Breast epithelium (tissue), 4 donors: ENCODE results near the gene AFF4. TPM values are rescaled to one million over a fixed set of nuclear protein-coding genes. Genes with fewer than 3 reads are reported as not detected.

Source experiments
- DNase-seq, 2 donors: peaks; one replicate each; pipeline ENCODE4 v3.0.0-alpha.2; 2019; ENCODE audit warnings: low spot score in 2 of 2
- H3K27ac ChIP-seq, 2 donors: fragments of 200-600 bp; sonication (generic) in 1 of 2; one replicate each; pipeline ENCODE4 v1.5.1; 2016 to 2019; ENCODE audit warnings: mild to moderate bottlenecking in 1 of 2
- H3K27me3 ChIP-seq, 2 donors: fragments of 200-600 bp; sonication (generic) in 1 of 2; one replicate each; pipeline versions ENCODE4 v1.5.1 to v1.6.0; 2017 to 2019; ENCODE audit warnings: control low read depth in 1 of 2, mild to moderate bottlenecking in 1 of 2
- H3K36me3 ChIP-seq: fragments of 200-600 bp; one replicate; pipeline ENCODE4 v1.5.1; 2019
- H3K4me1 ChIP-seq, 2 donors: fragments of 200-600 bp; sonication (generic); one replicate each; pipeline ENCODE4 v1.5.1; 2016 to 2019; ENCODE audit warnings: control low read depth in 1 of 2
- H3K4me3 ChIP-seq, 3 donors: fragments of 200-600 bp; sonication (generic); 1 replicate in 2 of 3; 2 replicates in 1 of 3; pipeline ENCODE4 v1.5.1; 2016 to 2019; ENCODE audit warnings: mild to moderate bottlenecking in 3 of 3, moderate library complexity in 2 of 3
- H3K9me3 ChIP-seq, 2 donors: fragments of 200-600 bp; sonication (generic) in 1 of 2; one replicate each; pipeline ENCODE4 v1.5.1; 2016 to 2019; ENCODE audit warnings: control low read depth in 1 of 2
- CTCF ChIP-seq, 3 donors: fragments of 450-650 bp; IDR thresholded peaks; one replicate each; pipeline ENCODE4 v1.5.1; 2016 to 2017; ENCODE audit warnings: antibody characterized with exemption in 3 of 3, mild to moderate bottlenecking in 3 of 3, moderate library complexity in 3 of 3
- POLR2A ChIP-seq: fragments of 450-650 bp; IDR thresholded peaks from one replicate; pipeline ENCODE4 v1.6.1; 2016; ENCODE audit warnings: antibody characterized with exemption, mild to moderate bottlenecking, moderate library complexity
- POLR2AphosphoS5 ChIP-seq, 3 donors: sonication (generic); formaldehyde crosslinking; IDR thresholded peaks; one replicate each; pipeline ENCODE4 v1.6.1; 2017; ENCODE audit warnings: antibody characterized with exemption in 3 of 3
- intact Hi-C: fragments of 100-400 bp; cut with DNase I; formaldehyde crosslinking; loops from one replicate; pipeline ENCODE4 v1.15.1; 2023; ENCODE audit warnings: low total_unique reads
- total RNA-seq, 3 donors: library from RNA; depleted of rRNA; stranded (reverse); fragments of >200 nt; gene quantifications; one replicate each; pipeline ENCODE4 v1.1.0, GENCODE V29; 2016

AFF4 gene
- total RNA-seq, 3 donors from 2014 or later: 70.2 to 108 (median 75.4) TPM

DNA sequence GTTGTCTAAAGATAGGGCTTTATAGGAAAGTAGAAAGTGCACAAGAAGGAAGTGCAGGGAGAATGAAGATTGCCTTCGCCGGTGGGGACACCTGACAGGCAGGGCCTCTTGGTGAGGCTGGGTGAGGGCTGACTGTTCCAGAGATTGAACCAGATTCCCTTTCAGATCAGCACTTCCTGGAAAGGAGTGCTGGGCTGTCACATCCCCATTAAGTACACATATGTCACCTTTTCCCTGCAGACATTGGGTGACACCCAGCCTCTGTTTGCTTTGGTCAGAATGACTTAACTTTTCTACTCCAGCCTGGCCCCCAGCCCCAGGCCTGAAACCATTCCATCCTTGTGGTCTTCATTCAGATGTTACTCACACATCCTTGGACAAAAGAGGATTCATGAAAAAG, 125.6 kb downstream of the AFF4 start:
- TF ChIP-seq POLR2AphosphoS5 (IDR thresholded peaks at IDR 0.05): no peak
- no peak for TF ChIP-seq POLR2A
- no peak for TF ChIP-seq CTCF (IDR thresholded peaks at IDR 0.05)
- no peak for DNase-seq
- no peaks in the 10 kb centered on the region for H3K4me1 ChIP-seq
- intact Hi-C loops: no loop called here
- peak overlapping the region; percentile 34 to 88 for H3K27ac ChIP-seq
- H3K36me3 ChIP-seq: no peaks in the 10 kb centered on the region
- H3K27me3 ChIP-seq: no peaks in the 10 kb centered on the region
- no peak overlapping the region for H3K4me3 ChIP-seq
- H3K9me3 ChIP-seq: no peaks in the 10 kb centered on the region

- no peak for DNase-seq
These were observed 126.6 kb downstream of the AFF4 start for GRCh38 chr5:132836852-132837251.

GRCh38 chr5:132834057-132834456, 129.4 kb downstream of the AFF4 start:
- Histone ChIP-seq H3K27me3 (no peaks in the 10 kb centered on the region), H3K4me1 (no peaks in the 10 kb centered on the region), H3K9me3 (no peaks in the 10 kb centered on the region), H3K4me3 (no peak overlapping the region), H3K27ac (no peak overlapping the region), H3K36me3 (no peaks in the 10 kb centered on the region)
- no peak for DNase-seq
- intact Hi-C loops: no loop called here
- TF ChIP-seq POLR2A: no peak
- no peak for TF ChIP-seq CTCF (IDR thresholded peaks at IDR 0.05)
- TF ChIP-seq POLR2AphosphoS5 (IDR thresholded peaks at IDR 0.05): no peak

More at GRCh38 chr5:132836852-132837251, 126.6 kb downstream of the AFF4 start:
- Histone ChIP-seq H3K27ac (no peak overlapping the region), H3K4me3 (no peak overlapping the region), H3K9me3 (no peaks in the 10 kb centered on the region), H3K36me3 (no peaks in the 10 kb centered on the region), H3K27me3 (no peaks in the 10 kb centered on the region), H3K4me1 (no peaks in the 10 kb centered on the region)
- intact Hi-C loops: no loop called here
- TF ChIP-seq POLR2AphosphoS5 (IDR thresholded peaks at IDR 0.05) (no peak), POLR2A (no peak), CTCF (IDR thresholded peaks at IDR 0.05) (no peak)

GRCh38 chr5:132832612-132833011, 130.8 kb downstream of the AFF4 start:
- Histone ChIP-seq H3K36me3 (no peaks in the 10 kb centered on the region), H3K27me3 (no peaks in the 10 kb centered on the region), H3K27ac (no peak overlapping the region), H3K4me3 (no peak overlapping the region), H3K9me3 (no peaks in the 10 kb centered on the region), H3K4me1 (no peaks in the 10 kb centered on the region)
- intact Hi-C loops: no loop called here
- no peak for DNase-seq
- no peak for TF ChIP-seq CTCF (IDR thresholded peaks at IDR 0.05)
- TF ChIP-seq POLR2A: no peak
- TF ChIP-seq POLR2AphosphoS5 (IDR thresholded peaks at IDR 0.05): no peak

DNA sequence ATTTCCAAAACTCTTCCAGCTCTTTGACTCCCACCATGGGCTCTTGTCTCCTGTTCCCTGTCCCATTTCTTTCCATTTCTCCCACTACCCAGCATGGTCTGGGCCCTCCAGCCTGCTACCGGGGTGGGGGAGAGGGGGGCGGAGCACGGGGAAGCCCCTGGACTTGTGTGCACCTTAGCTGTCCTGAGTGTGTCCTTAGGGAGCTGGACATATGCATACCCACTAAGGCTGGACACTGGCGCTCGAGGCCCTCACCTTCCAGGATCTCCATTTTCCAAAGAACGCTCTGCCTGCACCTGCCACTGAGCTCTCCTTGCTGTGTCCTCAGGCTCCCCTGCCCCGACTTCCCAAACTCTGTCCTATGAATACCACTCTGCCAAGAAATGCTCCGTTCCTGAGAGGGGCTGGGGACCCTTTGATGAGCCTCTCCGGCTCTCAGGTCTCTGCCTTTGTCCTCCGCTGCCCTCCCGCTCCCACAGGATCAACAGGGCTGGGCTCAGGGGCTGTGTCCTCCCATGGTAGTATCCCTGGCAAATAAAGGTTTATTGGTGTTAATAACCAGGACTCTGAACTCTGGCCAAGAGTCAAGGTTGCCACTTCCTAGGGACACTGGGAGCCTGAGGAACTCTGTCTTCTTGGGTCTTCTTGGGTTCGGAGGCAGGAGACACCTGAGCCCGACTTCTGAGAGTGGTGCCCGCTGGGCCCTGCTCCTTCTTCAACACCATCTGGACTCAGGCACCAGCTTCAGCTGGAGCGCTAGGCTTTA, 132.2 kb downstream of the AFF4 start:
- Histone ChIP-seq H3K27ac (peak overlapping the region; percentile 87 to 89), H3K9me3 (no peaks in the 10 kb centered on the region), H3K27me3 (no peaks in the 10 kb centered on the region), H3K4me3 (peak overlapping the region; percentile 59 to 84 (median 81)), H3K36me3 (no peaks in the 10 kb centered on the region), H3K4me1 (no peaks in the 10 kb centered on the region)
- intact Hi-C loops: no loop called here
- no peak for DNase-seq
- TF ChIP-seq POLR2A (no peak), POLR2AphosphoS5 (IDR thresholded peaks at IDR 0.05) (no peak), CTCF (IDR thresholded peaks at IDR 0.05) (no peak)
